HEK293T (cell line): ENCODE measurements around the gene DDX19B.
"Not testable (repeated sequence)": the region's sequence is repeated elsewhere in the genome, so short reads cannot be mapped to it uniquely, and the experiment has no call there.

Source experiments
- CTCF ChIA-PET: fragments of 350-600 bp; formaldehyde crosslinking; extraction: SDS; loops from one replicate; lab custom pipeline; 2021; ENCODE audit warnings: antibody characterized with exemption, inconsistent platforms; lab: Yijun Ruan, JAX
- POLR2A ChIA-PET: fragments of 350-600 bp; formaldehyde crosslinking; extraction: SDS; loops from one replicate; lab custom pipeline; 2020; ENCODE audit warnings: antibody characterized with exemption, inconsistent platforms; lab: Yijun Ruan, JAX
- DNase-seq: peaks from one replicate; pipeline ENCODE4 v3.0.0; 2012; ENCODE audit warnings: mixed read lengths; ENCODE audit errors: extremely low spot score
- ARNT ChIP-seq: fragments of 450-650 bp; IDR thresholded peaks from 2 replicates; pipeline ENCODE4 v1.6.1; 2017; ENCODE audit warnings: mild to moderate bottlenecking
- BHLHE40 ChIP-seq: fragments of 450-650 bp; IDR thresholded peaks from 2 replicates; pipeline ENCODE4 v1.6.1; 2016; ENCODE audit warnings: mild to moderate bottlenecking, moderate library complexity, borderline replicate concordance
- CTBP1 ChIP-seq: fragments of 450-650 bp; IDR thresholded peaks from 2 replicates; pipeline ENCODE4 v1.6.1; 2016; ENCODE audit warnings: borderline replicate concordance
- ELF4 ChIP-seq: fragments of 450-650 bp; IDR thresholded peaks from 2 replicates; pipeline ENCODE4 v1.6.1; 2017; ENCODE audit warnings: antibody characterized with exemption
- FOXA1 ChIP-seq: fragments of 450-650 bp; IDR thresholded peaks from 2 replicates; pipeline ENCODE4 v1.6.1; 2016; ENCODE audit warnings: mild to moderate bottlenecking
- FOXK2 ChIP-seq: fragments of 450-650 bp; IDR thresholded peaks from 2 replicates; pipeline ENCODE4 v1.6.1; 2016; ENCODE audit warnings: mild to moderate bottlenecking
- FOXM1 ChIP-seq: fragments of 450-650 bp; IDR thresholded peaks from 2 replicates; pipeline ENCODE4 v1.6.1; 2017; ENCODE audit warnings: mild to moderate bottlenecking, borderline replicate concordance
- HDGF ChIP-seq: fragments of 450-650 bp; IDR thresholded peaks from 2 replicates; pipeline ENCODE4 v1.6.1; 2017; ENCODE audit warnings: antibody characterized with exemption, borderline replicate concordance
- L3MBTL2 ChIP-seq: fragments of 450-650 bp; conservative IDR thresholded peaks from 2 replicates; pipeline ENCODE4 v1.6.1; 2016; ENCODE audit warnings: mild to moderate bottlenecking
- LEF1 ChIP-seq: fragments of 450-650 bp; IDR thresholded peaks from 2 replicates; pipeline ENCODE4 v1.6.1; 2017; ENCODE audit warnings: mild to moderate bottlenecking, borderline replicate concordance
- NFRKB ChIP-seq: fragments of 450-650 bp; IDR thresholded peaks from 2 replicates; pipeline ENCODE4 v1.6.1; 2016; ENCODE audit warnings: mild to moderate bottlenecking, moderate library complexity
- SP1 ChIP-seq: fragments of 450-650 bp; IDR thresholded peaks from 2 replicates; pipeline ENCODE4 v1.6.1; 2017
- SUZ12 ChIP-seq: fragments of 450-650 bp; IDR thresholded peaks from 2 replicates; pipeline ENCODE4 v1.6.1; 2016; ENCODE audit warnings: mild to moderate bottlenecking
- TARDBP ChIP-seq: fragments of 450-650 bp; IDR thresholded peaks from 2 replicates; pipeline ENCODE4 v1.6.1; 2016
- ZNF384 ChIP-seq: fragments of 450-650 bp; IDR thresholded peaks from 2 replicates; pipeline ENCODE4 v1.6.1; 2016
- TF ChIP-seq, protein P1 (sequence below): fragments of 450-650 bp; IDR thresholded peaks from 2 replicates; pipeline ENCODE4 v1.6.1; 2016

DDX19B gene

DNA sequence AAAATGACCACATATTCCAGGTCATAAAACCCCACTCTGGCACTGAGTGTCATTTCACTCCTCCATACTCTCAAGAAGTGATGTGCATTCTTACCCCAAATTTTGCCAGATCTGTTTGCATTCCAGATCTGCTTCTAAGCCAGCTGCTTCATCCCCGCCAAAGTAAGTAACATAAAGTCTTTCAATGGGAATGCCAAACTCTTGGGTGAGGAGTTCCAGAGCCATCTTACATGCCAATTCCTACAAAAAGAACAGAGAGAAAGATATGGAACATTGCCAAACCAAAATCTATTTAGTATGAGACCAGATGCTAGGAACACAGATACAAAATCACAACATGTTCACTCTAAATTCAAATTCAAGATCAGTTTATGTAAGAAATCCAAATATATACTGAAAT is 22.6 kb upstream of the DDX19B start:
- ChIA-PET CTCF (no interaction called here), POLR2A (no interaction called here)
- TF ChIP-seq ZNF384: no peak
- TF ChIP-seq BHLHE40: no peak
- no peak for TF ChIP-seq NFRKB
- TF ChIP-seq TARDBP: no peak
- TF ChIP-seq ARNT: no peak
- no peak for TF ChIP-seq CTBP1
- TF ChIP-seq L3MBTL2: no peak
- TF ChIP-seq SUZ12: no peak
- no peak for TF ChIP-seq LEF1
- no peak for TF ChIP-seq FOXM1
- TF ChIP-seq FOXK2: no peak
- no peak for TF ChIP-seq ELF4
- TF ChIP-seq SP1: no peak
- TF ChIP-seq FOXA1: no peak
- TF ChIP-seq HDGF: no peak
- TF ChIP-seq, protein P1, sequence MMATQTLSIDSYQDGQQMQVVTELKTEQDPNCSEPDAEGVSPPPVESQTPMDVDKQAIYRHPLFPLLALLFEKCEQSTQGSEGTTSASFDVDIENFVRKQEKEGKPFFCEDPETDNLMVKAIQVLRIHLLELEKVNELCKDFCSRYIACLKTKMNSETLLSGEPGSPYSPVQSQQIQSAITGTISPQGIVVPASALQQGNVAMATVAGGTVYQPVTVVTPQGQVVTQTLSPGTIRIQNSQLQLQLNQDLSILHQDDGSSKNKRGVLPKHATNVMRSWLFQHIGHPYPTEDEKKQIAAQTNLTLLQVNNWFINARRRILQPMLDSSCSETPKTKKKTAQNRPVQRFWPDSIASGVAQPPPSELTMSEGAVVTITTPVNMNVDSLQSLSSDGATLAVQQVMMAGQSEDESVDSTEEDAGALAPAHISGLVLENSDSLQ: no peak
- no peak for DNase-seq

DNA sequence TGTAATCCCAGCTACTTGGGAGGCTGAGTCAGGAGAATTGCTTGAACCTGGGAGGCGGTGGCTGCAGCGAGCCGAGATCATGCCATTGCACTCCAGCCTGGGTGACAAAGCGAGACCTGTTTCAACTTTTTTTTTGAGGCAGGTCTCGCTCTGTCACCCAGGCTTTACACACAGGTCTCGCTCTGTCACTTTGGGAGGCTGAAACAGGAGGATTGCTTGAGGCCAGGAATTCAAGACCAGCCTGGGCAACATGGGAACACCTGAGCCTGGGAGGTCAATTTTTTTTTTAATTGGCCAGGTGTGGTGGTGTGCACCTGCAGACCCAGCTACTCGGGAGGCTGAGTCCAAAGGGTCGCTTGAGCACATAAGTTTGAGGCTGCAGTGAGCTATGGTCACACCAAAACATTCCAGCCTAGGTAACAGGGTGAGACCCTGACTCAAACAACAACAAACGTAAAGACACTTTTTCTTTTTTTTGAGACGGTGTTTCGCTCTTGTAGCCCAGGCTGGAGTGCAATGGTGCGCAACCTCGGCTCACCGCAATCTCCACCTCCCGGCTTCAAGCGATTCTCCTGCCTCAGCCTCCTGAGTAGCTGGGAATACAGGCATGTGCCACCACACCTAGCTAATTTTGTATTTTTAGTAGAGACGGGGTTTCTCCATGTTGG is 11.5 kb upstream of the DDX19B start:
- not testable (repeated sequence) for DNase-seq
- ChIA-PET CTCF (interaction anchor here (0.6 to 1.3 kb wide), 2 partner anchors 17 to 20 kb away, joined by 3 to 5 read pairs; no protein-coding TSS in a partner anchor), POLR2A (interaction anchor here (0.9 to 3.2 kb wide), 4 partner anchors 9 to 93 kb away, joined by 6 to 30 read pairs (median 8); partner anchors contain the start of genes DDX19B and EXOSC6)

DNA sequence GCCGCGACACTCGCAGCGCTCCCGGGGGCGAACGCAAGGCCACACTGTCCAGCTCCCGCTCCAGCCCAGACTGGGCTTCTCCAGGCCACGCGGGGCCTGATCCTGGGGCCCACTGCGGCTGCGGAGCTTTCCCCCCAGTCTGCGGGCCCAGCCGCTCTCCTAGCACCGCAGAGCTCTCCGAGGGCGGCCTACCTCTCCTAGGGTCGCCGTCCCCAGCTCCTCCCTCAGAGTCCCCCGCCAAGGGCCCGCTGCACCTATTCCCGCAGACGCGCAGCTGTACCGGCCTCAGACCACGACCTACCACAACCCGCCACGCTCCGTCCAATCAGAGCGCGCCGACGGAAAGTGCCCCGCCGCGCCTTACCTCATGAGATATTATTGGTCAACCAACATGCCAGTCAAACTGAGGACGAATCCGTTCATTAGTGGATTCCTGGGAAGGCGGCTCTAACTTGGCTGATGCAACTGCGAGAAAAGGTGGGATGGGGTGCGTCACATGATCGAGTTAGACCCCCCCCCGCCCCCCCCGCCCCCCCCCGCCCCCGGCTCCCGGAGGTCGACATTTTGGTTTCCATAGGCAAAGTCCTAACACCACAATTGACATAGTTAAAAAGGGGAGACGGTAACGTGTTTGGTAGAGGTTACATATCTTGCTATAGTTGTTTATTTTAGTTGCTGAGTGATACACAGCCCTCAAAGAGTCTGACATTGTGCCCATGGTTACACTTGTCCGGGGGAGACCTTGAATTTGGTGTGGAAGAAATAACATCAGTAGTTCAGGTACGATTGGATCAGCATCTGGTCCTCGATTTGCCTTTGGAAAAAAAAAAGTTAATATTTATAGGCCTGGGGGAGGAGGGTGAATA is 9.5 kb upstream of the DDX19B start, which contains the start of gene AARS1:
TSS of gene AARS1 (minus strand) at position 278 of the 866 bp plus-strand sequence. CDS start 6,743 bp downstream, outside the sequence.
- DNase-seq: peak; percentile 96
- CTCF ChIA-PET: no interaction called here
- TF ChIP-seq FOXM1 (peak; percentile 57; the same call in 1 of the 2 replicates), BHLHE40 (no peak), NFRKB (no peak), LEF1 (no peak), ZNF384 (no peak), TARDBP (no peak), SUZ12 (no peak), FOXK2 (no peak), ELF4 (peak; percentile 50; the same call in 1 of the 2 replicates), SP1 (no peak), FOXA1 (no peak), CTBP1 (no peak), HDGF (no peak), L3MBTL2 (0 out of 2 replicates have a peak, but pooled peaks have one; percentile 17), ARNT (no peak)
- TF ChIP-seq, protein P1: peak; percentile 100
- POLR2A ChIA-PET: interaction anchor here (0.7 to 3.2 kb wide), 13 partner anchors 9 to 360 kb away, joined by 3 to 30 read pairs (median 4); partner anchors contain the start of genes DDX19A, DDX19B and EXOSC6

DNA sequence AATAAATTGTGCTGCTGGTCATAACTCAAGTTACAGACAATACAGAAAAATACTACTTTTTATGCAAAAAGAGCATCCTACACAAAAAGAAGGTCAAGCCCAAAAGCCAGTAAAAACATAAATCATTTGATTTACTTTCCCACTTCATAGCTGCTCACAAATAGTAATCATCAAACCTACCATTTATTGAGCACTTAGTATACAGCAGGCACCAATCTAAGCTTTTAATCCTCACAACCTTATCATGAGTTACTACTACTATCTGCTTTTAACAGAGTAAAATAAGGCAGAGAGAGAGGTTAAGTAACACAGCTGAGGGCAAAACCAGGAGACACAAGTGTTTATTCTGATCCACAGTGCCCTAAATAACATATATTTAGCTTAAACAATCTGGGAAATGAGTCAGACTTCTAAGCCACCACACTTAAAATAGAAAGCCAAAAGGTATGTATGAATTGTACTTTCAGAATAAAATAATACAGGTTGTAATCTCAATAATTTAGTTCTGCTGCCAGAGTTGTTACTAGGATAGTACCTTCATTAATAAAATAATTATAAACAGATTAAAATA is 8.0 kb upstream of the DDX19B start:
- TF ChIP-seq, protein P1: no peak
- TF ChIP-seq L3MBTL2 (no peak), FOXM1 (no peak), FOXK2 (no peak), SP1 (no peak), NFRKB (no peak)
- POLR2A ChIA-PET: interaction anchor here (1.2 to 1.5 kb wide), 2 partner anchors 8 to 56 kb away, joined by 3 to 5 read pairs; partner anchors contain the start of genes DDX19A and DDX19B
- CTCF ChIA-PET: no interaction called here
- DNase-seq: no peak

DNA sequence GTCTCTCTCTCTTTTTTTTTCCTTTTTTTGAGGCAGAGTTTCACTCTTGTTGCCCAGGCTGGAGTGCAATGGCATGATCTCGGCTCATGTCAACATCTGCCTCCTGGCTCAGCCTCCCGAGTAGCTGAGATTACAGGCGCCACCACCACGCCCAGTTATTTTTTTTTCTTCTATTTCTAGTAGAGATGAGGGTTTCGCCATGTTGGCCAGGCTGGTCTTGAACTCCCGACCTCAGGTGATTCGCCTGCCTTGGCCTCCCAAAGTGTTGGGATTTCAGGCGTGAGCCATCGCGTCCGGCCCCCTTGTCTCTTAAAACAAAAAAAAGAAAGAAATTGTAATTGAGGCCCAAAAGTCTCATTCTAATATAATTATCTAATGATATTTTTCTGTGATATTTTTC is 6.8 kb upstream of the DDX19B start:
- CTCF ChIA-PET, DNase-seq: not testable (repeated sequence)
- POLR2A ChIA-PET: interaction anchor here (0.6 kb wide), 1 partner anchor 14 kb away, joined by 3 read pairs; no protein-coding TSS in a partner anchor
